HG03039 (cell line): ENCODE results near the gene CRACR2B.

ENCODE experiments used
- ATAC-seq: cut with Tn5 transposase; IDR thresholded peaks from one replicate; pipeline ENCODE4 v1.9.1; 2021; ENCODE audit warnings: mild to moderate bottlenecking, moderate library complexity; ENCODE audit not compliant: unreplicated experiment

Gene CRACR2B

GRCh38 chr11:850775-851763 lies 23.4 kb downstream of the CRACR2B start:
- ATAC-seq = no peak

- no peak for ATAC-seq
These were observed 25.0 kb downstream of the CRACR2B start for GRCh38 chr11:852762-853161.

DNA sequence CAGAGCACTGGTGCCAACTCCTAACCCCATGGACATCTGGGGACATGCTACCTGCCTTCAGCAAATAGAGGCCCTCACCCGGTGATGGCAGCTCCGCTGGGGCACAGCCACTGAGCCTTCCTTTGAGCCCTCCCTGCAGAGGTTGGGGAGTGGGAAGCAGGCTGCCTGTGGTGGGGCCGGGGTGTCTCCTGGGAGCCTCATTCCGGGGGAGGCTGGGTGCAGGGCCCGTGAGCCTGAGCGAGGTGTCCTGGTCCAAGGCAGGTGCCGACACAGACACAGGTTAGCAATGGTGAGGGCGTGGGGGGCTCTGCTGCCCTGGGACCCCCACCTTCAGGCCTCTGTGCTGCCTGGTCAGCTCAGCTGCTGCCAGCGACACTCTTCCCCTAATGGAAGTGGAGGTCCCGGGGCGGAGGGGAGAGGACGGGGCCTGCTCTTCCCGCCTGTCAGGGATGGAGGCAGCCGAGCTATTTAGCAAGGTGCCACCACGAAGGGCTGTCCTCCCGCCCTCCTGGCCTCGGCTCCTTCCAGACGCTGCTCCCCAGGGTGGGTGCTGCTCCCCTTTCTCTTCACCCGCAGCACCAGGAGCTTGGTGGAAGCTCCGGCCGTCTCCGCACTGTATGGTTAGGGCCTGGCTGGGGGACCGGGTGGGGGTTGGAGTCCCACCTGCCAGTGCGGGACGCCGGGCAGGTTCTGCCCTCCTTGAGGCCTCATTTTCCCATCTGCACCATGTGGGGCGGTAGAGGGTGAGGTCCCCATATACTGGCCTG lies 26.1 kb downstream of the CRACR2B start:
- no peak for ATAC-seq

DNA sequence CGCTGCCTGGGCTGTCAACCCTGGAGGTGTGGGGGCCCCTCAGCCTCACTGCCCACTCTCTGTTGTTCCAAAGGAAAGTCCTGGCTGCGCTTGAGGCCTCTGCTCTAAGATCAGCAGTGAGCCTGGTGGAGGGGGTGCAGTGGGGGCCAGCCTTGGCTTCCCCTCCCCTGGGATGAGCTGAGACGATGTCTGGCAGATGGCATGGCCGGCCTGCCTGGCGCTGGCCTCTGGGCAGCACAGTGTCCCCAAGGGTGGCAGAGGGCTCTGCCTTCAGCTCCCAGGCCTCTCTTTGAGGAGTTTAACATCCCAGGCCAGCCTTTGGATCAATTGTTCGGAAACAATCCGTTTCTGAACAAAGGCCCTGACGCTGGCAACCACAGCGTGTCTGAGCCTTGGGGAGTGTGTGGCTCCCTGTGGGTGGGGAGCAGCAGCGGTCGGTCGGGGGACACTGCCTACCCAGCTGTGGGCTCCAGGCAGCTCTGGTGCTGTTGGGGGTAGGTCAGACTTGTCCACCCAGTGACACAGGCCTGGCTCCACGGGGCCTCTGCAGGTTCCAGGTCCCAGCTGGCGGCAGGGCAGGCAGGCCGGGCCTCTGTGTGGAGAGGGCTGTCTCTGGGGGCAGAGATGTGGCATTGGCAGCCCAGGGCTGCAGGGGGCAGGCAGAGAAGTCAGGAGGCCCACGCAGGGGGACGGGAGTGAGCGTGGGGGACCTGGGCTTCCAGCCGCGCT lies 27.0 kb downstream of the CRACR2B start:
- no peak for ATAC-seq

GRCh38 chr11:855330-855674 lies 27.6 kb downstream of the CRACR2B start:
- ATAC-seq = no peak

GRCh38 chr11:855796-856195 lies 28.1 kb downstream of the CRACR2B start:
- no peak for ATAC-seq

GRCh38 chr11:856397-856796 lies 28.7 kb downstream of the CRACR2B start:
- no peak for ATAC-seq

DNA sequence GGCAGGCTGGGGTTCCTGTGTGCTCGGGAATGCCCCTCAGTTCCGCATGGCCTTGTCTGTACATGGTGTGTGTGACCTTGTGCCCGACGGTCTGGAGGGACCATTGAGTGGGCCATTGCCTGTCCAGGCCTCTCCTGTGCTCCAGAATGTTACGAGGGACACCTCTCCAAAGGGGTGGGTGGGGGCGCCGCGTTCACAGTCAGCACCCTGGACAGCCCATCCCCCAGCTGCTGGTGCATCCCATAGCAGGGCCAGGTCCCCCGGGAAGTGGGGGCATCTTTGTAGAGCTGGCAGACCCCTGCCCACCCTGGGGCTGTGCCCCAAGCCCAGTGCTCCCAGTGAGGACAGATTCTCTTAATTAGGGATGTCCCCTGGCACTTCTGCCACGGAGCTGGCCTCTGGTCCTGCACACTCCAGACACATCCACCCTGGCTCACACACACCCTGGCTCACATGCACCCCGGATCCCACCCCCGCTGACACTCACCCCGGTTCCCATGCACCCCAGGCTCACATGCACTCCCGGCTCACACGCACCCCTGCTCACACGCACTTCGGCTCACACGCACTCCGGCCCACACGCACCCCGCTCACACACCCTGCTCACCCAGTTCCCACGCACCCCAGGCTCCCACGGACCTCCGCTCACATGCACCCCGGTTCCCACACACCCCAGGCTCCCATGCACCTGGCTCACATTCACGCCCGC lies 30.5 kb downstream of the CRACR2B start:
- no peak for ATAC-seq

DNA sequence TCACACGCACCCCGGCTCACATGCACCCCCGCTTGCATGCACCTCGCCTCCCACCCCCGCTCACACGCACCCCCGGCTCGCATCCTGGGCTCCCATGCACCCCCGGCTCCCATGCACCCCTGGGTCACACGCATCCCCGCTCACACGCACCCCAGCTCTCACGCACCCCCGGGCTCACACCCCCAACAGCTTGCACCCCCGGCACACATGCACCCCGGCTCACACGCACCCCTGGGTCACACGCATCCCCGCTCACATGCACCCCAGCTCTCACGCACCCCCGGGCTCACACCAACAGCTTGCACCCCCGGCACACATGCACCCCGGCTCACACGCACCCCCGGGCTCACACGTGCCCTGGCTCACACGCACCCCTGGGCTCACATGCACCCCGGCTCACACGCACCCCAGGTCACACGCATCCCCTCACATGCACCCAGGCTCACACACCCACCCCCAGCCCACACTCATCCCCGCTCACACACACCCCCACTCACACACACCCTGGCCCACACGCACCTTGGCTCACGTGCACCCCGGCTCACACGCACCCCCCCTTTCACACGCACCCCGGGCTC lies 31.1 kb downstream of the CRACR2B start:
- ATAC-seq = no peak

GRCh38 chr11:859394-860131 lies 31.8 kb downstream of the CRACR2B start:
- ATAC-seq = no peak

DNA sequence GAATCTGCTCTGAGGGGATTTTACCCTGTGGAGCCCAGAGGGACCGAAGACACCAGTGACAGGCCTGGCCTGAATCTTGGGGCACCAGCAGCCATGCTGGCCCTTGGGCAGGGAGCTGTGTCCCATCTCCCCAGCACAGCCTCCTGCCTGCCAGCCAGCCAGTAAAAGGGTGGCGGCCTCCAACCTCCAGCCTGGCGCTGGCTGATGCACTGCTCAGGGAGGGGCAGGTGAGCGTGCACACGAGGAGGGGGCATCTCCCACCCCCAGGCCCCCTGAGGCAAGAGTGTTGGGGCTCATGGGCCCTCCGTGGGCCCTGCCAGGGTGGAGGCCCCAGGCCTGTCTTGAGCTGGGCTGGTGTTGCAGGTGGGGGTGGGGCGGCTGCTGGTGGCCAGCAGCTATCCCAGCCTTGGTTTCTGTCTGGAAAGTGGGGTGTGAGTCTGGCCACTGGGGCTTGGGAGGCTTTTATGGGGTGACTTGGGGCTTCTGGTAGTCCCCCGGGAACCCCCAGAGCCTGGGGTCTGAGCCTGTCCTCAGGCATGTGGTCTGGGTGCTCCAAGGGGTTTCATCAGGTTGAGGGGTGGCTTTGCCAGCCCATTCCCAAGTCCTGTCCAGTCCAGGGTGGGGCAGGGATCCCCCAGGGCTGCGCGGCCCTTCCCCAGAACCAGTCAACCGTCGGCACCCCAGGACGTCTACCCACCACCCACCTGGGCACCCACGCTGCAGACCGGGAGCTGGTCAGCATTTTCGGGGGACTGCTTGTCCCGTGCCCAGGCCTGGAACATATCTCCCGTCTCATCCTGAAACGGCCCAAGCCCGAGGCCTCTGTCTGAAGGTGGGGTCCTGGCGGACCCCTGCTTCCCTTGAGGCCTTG lies 32.8 kb downstream of the CRACR2B start:
- no peak for ATAC-seq

- ATAC-seq = no peak
These were observed 33.4 kb downstream of the CRACR2B start for GRCh38 chr11:861105-861479.

DNA sequence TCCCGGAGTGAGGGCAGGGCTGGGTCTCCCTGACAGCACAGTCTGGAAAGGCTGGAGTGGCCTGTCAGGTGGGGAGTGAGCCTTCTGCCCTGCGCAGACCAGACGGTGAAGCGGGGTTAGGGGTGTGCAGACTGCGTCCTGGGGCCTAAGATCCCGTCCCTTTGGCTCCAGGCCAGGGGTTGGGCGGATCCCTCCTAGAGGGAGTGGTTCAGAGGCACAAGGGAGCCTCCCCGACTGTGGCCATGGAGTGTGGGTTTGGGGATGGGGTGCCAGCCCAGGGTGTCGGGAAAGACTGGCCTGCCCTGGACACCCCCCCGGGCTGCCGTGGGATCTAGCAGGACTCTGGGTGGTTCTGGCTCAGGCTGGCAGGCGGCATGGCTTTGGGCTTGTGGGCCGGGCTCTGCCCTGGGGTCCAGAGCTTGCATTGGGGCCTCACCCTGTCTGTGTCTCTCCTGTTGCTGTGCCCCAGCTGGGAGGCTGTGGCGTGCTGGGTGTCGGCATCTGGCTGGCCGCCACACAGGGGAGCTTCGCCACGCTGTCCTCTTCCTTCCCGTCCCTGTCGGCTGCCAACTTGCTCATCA lies 34.5 kb downstream of the CRACR2B start:
- ATAC-seq = no peak

DNA sequence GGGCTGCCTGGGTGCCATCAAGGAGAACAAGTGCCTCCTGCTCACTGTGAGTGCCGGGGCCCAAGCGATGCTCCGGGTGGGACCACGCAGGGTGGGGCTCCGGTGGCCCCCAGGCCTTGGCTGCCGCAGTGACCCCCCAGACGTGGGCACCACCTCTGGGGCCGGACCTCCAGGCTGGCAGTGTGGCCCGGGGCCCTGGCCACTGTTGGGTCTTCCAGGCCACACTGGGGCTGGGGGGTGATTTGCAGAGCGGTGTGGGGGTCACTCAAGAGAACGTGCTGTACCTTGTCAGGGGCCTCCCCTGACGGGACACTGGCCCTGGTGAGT lies 34.9 kb downstream of the CRACR2B start:
- ATAC-seq = no peak

GRCh38 chr11:863023-863909 lies 35.5 kb downstream of the CRACR2B start:
- no peak for ATAC-seq

- ATAC-seq = no peak
These were observed 36.5 kb downstream of the CRACR2B start for GRCh38 chr11:863910-864827.

- no peak for ATAC-seq
These were observed 37.2 kb downstream of the CRACR2B start for GRCh38 chr11:864898-865297.
